Stimulated activated CD8-positive, alpha-beta memory T cell treated with anti-CD3 and anti-CD28 coated beads, Interleukin-12 subunit alpha, Interleukin-12 subunit beta, amount 100 ng/mL, for 4 hours (primary cell): ENCODE measurements around the gene ASB13.
A peak's percentile ranks its signal among the peaks of the same experiment; 100 is the strongest.

Experiments
- DNase-seq: peaks from one replicate; pipeline ENCODE4 v3.0.0-alpha.2; 2020; ENCODE audit warnings: low read depth

The ASB13 gene, protein sequence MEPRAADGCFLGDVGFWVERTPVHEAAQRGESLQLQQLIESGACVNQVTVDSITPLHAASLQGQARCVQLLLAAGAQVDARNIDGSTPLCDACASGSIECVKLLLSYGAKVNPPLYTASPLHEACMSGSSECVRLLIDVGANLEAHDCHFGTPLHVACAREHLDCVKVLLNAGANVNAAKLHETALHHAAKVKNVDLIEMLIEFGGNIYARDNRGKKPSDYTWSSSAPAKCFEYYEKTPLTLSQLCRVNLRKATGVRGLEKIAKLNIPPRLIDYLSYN

DNA sequence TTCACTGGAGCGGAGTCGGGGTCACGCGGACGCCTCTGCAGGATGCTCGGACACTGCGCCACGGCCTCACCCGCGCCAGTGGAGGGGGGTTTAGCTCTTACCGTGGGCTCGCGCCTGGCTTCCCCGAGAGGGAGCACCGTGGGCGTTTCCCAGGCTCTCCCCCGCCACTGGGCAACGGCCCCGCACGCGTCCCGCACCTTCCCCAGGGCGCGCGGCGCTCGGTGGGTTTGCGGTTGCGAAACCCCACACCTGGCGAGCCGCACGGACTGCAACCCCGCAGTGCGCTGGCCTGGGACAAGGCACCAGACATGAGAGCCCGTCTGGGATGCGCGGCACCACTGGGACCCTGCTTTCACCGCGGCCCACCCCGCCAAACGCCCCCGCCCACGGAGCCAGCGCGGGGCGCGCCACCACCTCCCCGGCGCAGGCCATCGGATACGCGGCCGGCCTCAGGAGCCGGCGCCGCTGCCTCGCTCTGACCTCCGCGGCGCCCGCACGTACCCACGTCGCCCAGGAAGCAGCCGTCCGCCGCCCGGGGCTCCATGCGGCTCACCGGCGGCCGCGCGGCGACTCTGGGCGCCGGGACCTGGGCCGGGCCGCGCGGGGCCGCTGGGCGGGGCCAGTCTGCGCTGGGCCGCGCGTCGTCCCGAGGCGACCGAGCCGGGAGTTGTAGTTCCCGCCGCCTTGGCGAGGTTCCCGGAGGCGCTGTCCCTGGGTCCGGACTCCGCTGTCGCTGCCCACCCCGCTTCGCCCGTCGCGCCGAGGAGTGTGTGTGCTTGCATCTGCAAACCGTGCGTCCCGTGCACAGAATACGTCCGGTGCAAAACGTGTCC is at the start of gene ASB13:
Gene ASB13, minus strand, starts transcription at position 588 of the 833 bp plus-strand sequence. Its CDS starts 44 bp downstream, at position 544.
- DNase-seq: no peak

- DNase-seq: no peak
These were observed 45.2 kb upstream of the ASB13 start for GRCh38 chr10:5711642-5712041.

- DNase-seq: no peak
These were observed 44.5 kb upstream of the ASB13 start for GRCh38 chr10:5710859-5711258.

- no peak for DNase-seq
These were observed 43.5 kb upstream of the ASB13 start for GRCh38 chr10:5709865-5710264.

DNA sequence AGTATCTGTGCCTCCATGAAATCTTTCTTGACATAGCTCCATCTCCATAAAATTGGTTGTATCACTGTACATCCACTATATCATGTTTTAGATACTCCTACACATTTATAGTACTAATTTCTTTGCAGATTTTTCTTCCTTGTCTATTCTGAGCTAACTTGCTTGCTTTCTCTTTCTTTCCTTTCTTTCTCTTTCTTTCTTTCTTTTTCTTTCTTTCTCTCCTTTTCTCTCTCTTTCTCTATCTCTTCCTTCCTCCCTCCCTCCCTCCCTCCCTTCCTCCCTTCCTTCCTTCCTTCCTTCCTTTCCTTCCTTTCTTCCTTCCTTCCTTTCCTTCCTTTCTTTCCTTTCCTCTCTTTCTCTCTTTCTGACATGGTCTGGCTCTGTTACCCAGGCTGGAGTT is 42.0 kb upstream of the ASB13 start:
- no peak for DNase-seq

DNA sequence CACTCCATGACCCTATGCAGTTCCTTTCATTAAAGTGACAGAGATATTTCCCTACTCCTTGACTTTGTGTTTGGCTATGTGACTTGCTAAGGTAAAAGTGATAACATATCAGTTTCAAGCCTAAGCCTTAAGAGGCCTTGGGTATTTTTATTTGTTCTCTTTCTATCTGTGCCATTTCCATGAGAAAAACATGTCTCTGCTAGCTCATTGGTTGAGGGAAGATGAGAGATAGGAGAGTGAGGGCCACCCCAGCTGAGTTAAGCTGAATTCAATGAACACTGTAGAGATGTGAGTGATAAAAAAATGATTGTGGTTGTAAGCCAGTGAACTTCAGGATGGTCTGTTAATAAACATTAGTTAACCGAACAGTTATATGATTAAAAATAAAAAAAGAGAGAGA is 31.7 kb upstream of the ASB13 start:
- DNase-seq: no peak

DNA sequence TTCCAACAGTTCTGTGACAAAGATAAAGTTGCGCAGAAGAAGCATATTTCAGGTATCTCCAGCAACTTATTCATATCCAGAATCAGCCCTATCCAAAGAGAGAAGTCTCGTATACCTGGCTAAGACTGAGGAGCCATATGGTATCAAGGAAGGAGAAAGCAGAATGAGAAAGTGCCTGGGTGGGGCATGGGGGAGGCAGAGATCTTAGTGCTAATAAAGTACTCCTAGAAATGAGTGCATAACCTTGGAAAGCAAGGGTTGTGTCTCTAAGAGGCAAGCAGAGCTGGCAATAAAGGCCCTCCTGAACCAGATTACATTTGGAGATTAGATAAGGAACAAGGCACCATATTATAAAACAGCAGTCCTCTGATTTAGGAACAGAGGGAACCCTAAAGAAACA is 30.9 kb upstream of the ASB13 start:
- DNase-seq: no peak

GRCh38 chr10:5694573-5694972 is 28.2 kb upstream of the ASB13 start:
- DNase-seq: no peak

DNA sequence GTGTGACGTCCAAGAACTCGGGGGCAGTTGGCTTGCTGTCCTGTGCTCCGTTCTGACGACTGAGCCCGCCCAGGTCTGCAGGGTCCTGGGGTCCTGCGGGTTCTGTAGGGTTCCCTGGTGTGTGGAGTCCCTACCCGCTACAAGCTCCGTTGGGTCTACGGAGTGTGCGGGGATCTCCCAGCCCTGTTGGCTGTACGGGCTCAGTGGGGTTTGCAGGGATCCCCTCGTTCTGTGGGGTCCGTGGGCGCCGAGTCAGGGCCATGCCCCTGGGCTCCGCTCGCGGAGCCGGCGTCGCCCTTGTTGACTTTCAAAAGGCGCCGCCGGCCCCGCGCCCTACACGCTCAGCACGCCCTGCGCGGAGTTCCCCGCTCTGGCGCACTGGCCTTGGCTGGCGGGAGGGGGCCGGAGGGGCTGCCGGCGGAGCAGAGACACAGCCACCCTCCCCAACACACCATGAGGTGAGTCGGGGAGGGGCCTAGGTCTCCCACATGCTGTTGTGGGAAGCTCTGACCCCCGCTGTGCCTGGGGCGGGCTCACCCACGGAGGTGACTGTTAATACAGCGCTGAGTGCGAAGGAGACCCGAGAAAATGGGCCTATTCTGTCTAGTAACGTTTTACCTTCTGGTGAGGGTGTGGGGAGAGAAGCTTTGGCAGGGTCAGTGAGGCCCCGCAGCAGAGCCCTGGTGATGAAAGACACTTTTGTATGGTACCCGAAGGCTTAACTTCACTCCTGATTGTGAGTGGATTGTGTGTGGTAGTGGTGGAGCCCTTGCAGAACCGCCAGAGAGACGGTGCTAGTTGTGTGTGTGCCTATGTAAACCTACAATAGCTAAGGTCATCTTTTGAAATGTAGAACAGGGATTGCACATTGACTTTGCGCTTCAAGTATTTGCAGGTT is 26.3 kb upstream of the ASB13 start:
- DNase-seq: peak; percentile 64

- DNase-seq: no peak
These were observed 25.4 kb upstream of the ASB13 start for GRCh38 chr10:5691786-5692185.

- DNase-seq: no peak
These were observed 22.2 kb upstream of the ASB13 start for GRCh38 chr10:5688587-5688986.

GRCh38 chr10:5685764-5686240 is 19.4 kb upstream of the ASB13 start:
- DNase-seq: no peak

- DNase-seq: peak; percentile 43
These were observed 18.8 kb upstream of the ASB13 start for GRCh38 chr10:5684971-5685763.

- peak; percentile 96 for DNase-seq
These were observed 18.0 kb upstream of the ASB13 start, which contains the start of gene TASOR2 for GRCh38 chr10:5684318-5684970. Gene TASOR2 (plus strand): TSS chr10:5684838. CDS start chr10:5720643, 35,805 bp downstream.

DNA sequence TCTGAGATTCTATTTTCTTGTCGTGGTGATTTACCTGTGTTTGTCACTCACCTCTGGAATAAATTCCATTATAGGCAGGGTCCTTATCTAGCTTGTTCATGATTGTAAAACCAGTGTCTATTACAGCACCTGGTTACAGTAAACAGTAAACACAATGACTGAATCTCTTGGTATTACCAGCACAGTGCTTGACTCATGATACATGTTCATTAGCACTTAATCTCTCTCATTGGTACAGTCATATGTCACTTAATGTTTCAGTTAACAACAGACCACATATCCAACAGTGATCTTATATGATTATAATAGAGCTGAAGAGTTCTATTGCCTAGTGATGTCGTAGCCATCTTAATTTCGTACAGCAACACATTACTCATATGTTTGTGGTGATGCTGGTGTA is 16.7 kb upstream of the ASB13 start:
- DNase-seq: no peak

DNA sequence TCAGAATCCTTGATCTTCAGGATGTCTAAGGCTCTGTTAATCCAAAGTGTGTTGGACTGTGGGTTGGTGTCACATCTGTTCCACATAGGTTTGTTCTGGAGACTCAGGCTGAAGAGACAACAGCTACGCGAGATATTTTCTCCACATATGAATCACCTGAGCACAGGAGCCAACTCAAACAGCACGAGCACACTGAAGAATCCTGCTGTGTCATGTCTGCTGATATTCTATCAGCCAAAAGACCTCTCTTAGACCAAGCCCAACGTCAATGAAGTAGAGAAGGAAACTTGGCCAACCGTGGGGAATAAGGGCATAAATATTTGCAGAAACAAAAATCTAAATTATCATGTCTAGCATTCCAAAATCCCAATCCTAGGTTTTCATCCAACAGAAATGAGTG is 15.5 kb upstream of the ASB13 start:
- DNase-seq: no peak

DNA sequence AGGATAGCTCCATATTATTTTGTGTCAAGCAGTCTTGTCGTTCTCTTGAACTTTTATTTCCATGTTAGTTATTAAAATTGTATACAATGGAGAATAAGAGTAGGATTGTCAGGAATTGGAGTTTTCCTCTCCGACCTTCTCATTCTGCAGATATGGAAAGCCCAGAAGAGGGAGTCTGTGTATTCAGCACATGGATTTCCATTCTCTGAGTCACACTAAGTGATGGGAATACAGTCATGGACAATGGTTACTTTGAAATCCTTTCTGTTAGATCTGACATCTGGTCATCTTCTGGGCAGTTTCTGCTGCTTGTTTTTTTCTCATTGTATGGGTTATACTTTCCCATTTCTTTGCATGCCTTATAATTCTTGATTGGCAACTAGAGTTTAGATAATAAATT is 13.2 kb upstream of the ASB13 start:
- no peak for DNase-seq

- DNase-seq: no peak
These were observed 12.6 kb upstream of the ASB13 start for GRCh38 chr10:5679037-5679435.

GRCh38 chr10:5678397-5679036 is 12.1 kb upstream of the ASB13 start:
- no peak for DNase-seq

- DNase-seq: no peak
These were observed 4.4 kb upstream of the ASB13 start for GRCh38 chr10:5670662-5671375.
